IMR-90 (cell line): ENCODE data around the gene B4GALT5. TPM values are rescaled to one million over a fixed set of nuclear protein-coding genes. Genes with fewer than 3 reads are reported as not detected.

Experiments used
- ATAC-seq: fragments of 200-7000 bp; cut with Tn5 transposase; 2 replicates; pipeline ENCODE4 v1.9.1; 2020; ENCODE audit warnings: low read depth, mild to moderate bottlenecking, moderate library complexity
- BruUV-seq: library from RNA; stranded (reverse); fragments of 400-500 nt; replicated peaks from 2 replicates; lab custom pipeline; 2021; lab: Mats Ljungman, UMichigan
- CTCF ChIA-PET: fragments of 300-600 bp; formaldehyde crosslinking; extraction: SDS; loops from one replicate; lab custom pipeline; 2021; ENCODE audit warnings: antibody characterized with exemption; lab: Yijun Ruan, JAX
- POLR2A ChIA-PET: fragments of 300-600 bp; sonication (Branson Sonifier 250); formaldehyde crosslinking; loops from one replicate; lab custom pipeline; 2022; ENCODE audit warnings: antibody characterized with exemption; ENCODE audit not compliant: unreplicated experiment; lab: Charles Lee
- DNase-seq: peaks from one replicate; pipeline ENCODE4 v3.0.0; 2013
- H2AFZ ChIP-seq: replicated peaks from 2 replicates; pipeline ENCODE3; 2013; ENCODE audit warnings: low read length, mild to moderate bottlenecking; ENCODE audit not compliant: poor library complexity
- H2AK5ac ChIP-seq: 2 replicates; pipeline ENCODE4 v1.6.1; 2013; ENCODE audit warnings: low read depth, low read length, inconsistent platforms
- H2AK9ac ChIP-seq: replicated peaks from 2 replicates; pipeline ENCODE3; 2013; ENCODE audit warnings: mild to moderate bottlenecking, low read depth, low read length, moderate library complexity; ENCODE audit not compliant: poor library complexity
- H2BK120ac ChIP-seq: 2 replicates; pipeline ENCODE4 v1.6.1; 2013; ENCODE audit warnings: low read depth, low read length, inconsistent platforms
- H2BK15ac ChIP-seq: 3 replicates; pipeline ENCODE4 v1.6.1; 2013; ENCODE audit warnings: low read depth, low read length, inconsistent platforms
- H2BK20ac ChIP-seq: 2 replicates; pipeline ENCODE4 v1.6.1; 2013; ENCODE audit warnings: low read depth, mild to moderate bottlenecking, inconsistent platforms, low read length, moderate library complexity
- H2BK5ac ChIP-seq: 2 replicates; pipeline ENCODE4 v1.6.1; 2013; ENCODE audit warnings: mild to moderate bottlenecking, low read depth, low read length, inconsistent platforms; ENCODE audit not compliant: poor library complexity, severe bottlenecking
- H3K14ac ChIP-seq: replicated peaks from 2 replicates; pipeline ENCODE4 v1.6.1; 2013; ENCODE audit warnings: low read depth, low read length, inconsistent platforms
- H3K18ac ChIP-seq: 2 replicates; pipeline ENCODE4 v1.6.1; 2013; ENCODE audit warnings: low read depth, low read length, control low read depth
- H3K23ac ChIP-seq: 2 replicates; pipeline ENCODE4 v1.6.1; 2013; ENCODE audit warnings: low read depth, low read length, inconsistent platforms
- H3K27ac ChIP-seq: 2 replicates; pipeline ENCODE4 v1.5.1; 2013; ENCODE audit warnings: mild to moderate bottlenecking, control low read depth, low read length; ENCODE audit not compliant: insufficient read depth
- H3K27me3 ChIP-seq: 2 replicates; pipeline ENCODE4 v1.6.1; 2013; ENCODE audit warnings: low read length; ENCODE audit not compliant: control insufficient read depth, insufficient read depth
- H3K36me3 ChIP-seq: 2 replicates; pipeline ENCODE4 v1.6.1; 2013; ENCODE audit warnings: low read length, mixed read lengths; ENCODE audit not compliant: control insufficient read depth, insufficient read depth
- H3K4ac ChIP-seq: 2 replicates; pipeline ENCODE4 v1.6.1; 2013; ENCODE audit warnings: low read depth, low read length, inconsistent platforms
- H3K4me1 ChIP-seq: 2 replicates; pipeline ENCODE4 v1.6.1; 2013; ENCODE audit warnings: low read length, mixed read lengths; ENCODE audit not compliant: control insufficient read depth, insufficient read depth
- H3K4me2 ChIP-seq: 2 replicates; pipeline ENCODE4 v1.6.1; 2013; ENCODE audit warnings: low read depth, mild to moderate bottlenecking, control low read depth, low read length, moderate library complexity
- H3K4me3 ChIP-seq: 2 replicates; pipeline ENCODE4 v1.5.1; 2013; ENCODE audit warnings: low read depth, mild to moderate bottlenecking, control low read depth, low read length, moderate library complexity; ENCODE audit not compliant: insufficient read depth
- H3K56ac ChIP-seq: 2 replicates; pipeline ENCODE4 v1.6.1; 2013; ENCODE audit warnings: low read length, inconsistent platforms; ENCODE audit not compliant: insufficient read depth; ENCODE audit errors: extremely low read depth
- H3K79me1 ChIP-seq, 2 experiments: 2 replicates each; pipeline ENCODE4 v1.6.1; 2013; ENCODE audit warnings: low read length in 2 of 2, inconsistent platforms in 1 of 2, low read depth in 1 of 2
- H3K9ac ChIP-seq: 2 replicates; pipeline ENCODE4 v1.6.1; 2013; ENCODE audit warnings: low read depth, low read length, control low read depth
- H3K9me1 ChIP-seq: 2 replicates; pipeline ENCODE4 v1.6.1; 2013; ENCODE audit warnings: low read length, inconsistent platforms; ENCODE audit not compliant: insufficient read depth
- H3K9me3 ChIP-seq: 2 replicates; pipeline ENCODE4 v1.6.1; 2013; ENCODE audit warnings: low read length; ENCODE audit not compliant: control insufficient read depth, insufficient read depth
- H4K20me1 ChIP-seq: 2 replicates; pipeline ENCODE4 v1.6.1; 2013; ENCODE audit warnings: low read length, inconsistent platforms; ENCODE audit not compliant: insufficient read depth
- H4K5ac ChIP-seq: 2 replicates; pipeline ENCODE4 v1.6.1; 2013; ENCODE audit warnings: mild to moderate bottlenecking, low read depth, low read length, control low read depth
- H4K8ac ChIP-seq, 2 experiments: 2 replicates each; pipeline ENCODE4 v1.6.1; 2013; ENCODE audit warnings: low read depth in 2 of 2, low read length in 2 of 2, control low read depth in 1 of 2, inconsistent platforms in 1 of 2
- H4K91ac ChIP-seq: 2 replicates; pipeline ENCODE4 v1.6.1; 2013; ENCODE audit warnings: low read depth, low read length, inconsistent platforms; ENCODE audit not compliant: insufficient read depth
- BHLHE40 ChIP-seq: fragments of 150-350 bp; IDR thresholded peaks from 2 replicates; pipeline ENCODE4 v1.6.1; 2016; ENCODE audit warnings: mild to moderate bottlenecking, low read depth, low read length
- CHD1 ChIP-seq: IDR thresholded peaks from 2 replicates; pipeline ENCODE4 v1.6.1; 2012; ENCODE audit warnings: low read depth, low read length, improper control_type of control experiment
- FOS ChIP-seq: fragments of 150-350 bp; IDR thresholded peaks from 2 replicates; pipeline ENCODE4 v1.6.1; 2016; ENCODE audit warnings: low read depth, low read length
- MAFK ChIP-seq: IDR thresholded peaks from 2 replicates; pipeline ENCODE4 v1.6.1; 2012; ENCODE audit warnings: low read depth, low read length, improper control_type of control experiment
- MAZ ChIP-seq: IDR thresholded peaks from 2 replicates; pipeline ENCODE4 v1.6.1; 2012; ENCODE audit warnings: low read depth, mild to moderate bottlenecking, low read length, improper control_type of control experiment, moderate library complexity, borderline replicate concordance
- MXI1 ChIP-seq: IDR thresholded peaks from 2 replicates; pipeline ENCODE4 v1.6.1; 2012; ENCODE audit warnings: low read depth, mild to moderate bottlenecking, low read length, moderate library complexity, borderline replicate concordance
- POLR2A ChIP-seq: IDR thresholded peaks from 2 replicates; pipeline ENCODE4 v1.6.1; 2012; ENCODE audit warnings: mild to moderate bottlenecking, low read depth, low read length
- RAD21 ChIP-seq: IDR thresholded peaks from 2 replicates; pipeline ENCODE4 v1.6.1; 2012; ENCODE audit warnings: low read length, improper control_type of control experiment
- RCOR1 ChIP-seq: IDR thresholded peaks from 2 replicates; pipeline ENCODE4 v1.6.1; 2012; ENCODE audit warnings: mild to moderate bottlenecking, low read length, improper control_type of control experiment; ENCODE audit not compliant: insufficient replicate concordance
- RFX5 ChIP-seq: IDR thresholded peaks from 2 replicates; pipeline ENCODE4 v1.8.0; 2012; ENCODE audit warnings: low read depth, mild to moderate bottlenecking, low read length, moderate library complexity
- SMC3 ChIP-seq: fragments of 150-350 bp; IDR thresholded peaks from 2 replicates; pipeline ENCODE4 v1.6.1; 2016; ENCODE audit warnings: low read depth, mild to moderate bottlenecking, antibody characterized with exemption, low read length, moderate library complexity
- WGBS, 2 experiments: methylation state at CpG; one replicate each; pipeline versions ENCODE4 v1.1.5 to v1.1.7; 2013; ENCODE audit warnings: missing lambda C conversion rate in 2 of 2; ENCODE audit not compliant: insufficient read length in 1 of 2; ENCODE audit errors: extremely low coverage in 2 of 2; 5-methylcytosine and 5-hydroxymethylcytosine counted together
- dilution Hi-C: fragments of 300-500 bp; cut with HindIII; formaldehyde crosslinking; loops from one replicate; pipeline ENCODE4 v1.14.3; 2018; ENCODE audit warnings: low sequenced_read_pairs; ENCODE audit not compliant: unreplicated experiment
- in situ Hi-C: fragments of 300-500 bp; cut with MboI; formaldehyde crosslinking; loops from 3 replicates; pipeline ENCODE4 v1.14.3; 2019; ENCODE audit warnings: low sequenced_read_pairs, inconsistent platforms, mixed read lengths
- intact Hi-C: fragments of 100-400 bp; cut with micrococcal nuclease; formaldehyde crosslinking; loops from 2 replicates; pipeline ENCODE4 v1.10.0; 2022
- polyA plus RNA-seq, 3 experiments: library from polyadenylated mRNA; depleted of rRNA; stranded (reverse); fragments of >200 nt; gene quantifications; 2 replicates each; pipeline ENCODE4 v1.2.3, GENCODE V29; 2012; ENCODE audit warnings: low replicate concordance in 1 of 3
- total RNA-seq: library from RNA; depleted of rRNA; stranded (reverse); fragments of >200 nt; gene quantifications from 2 replicates; pipeline ENCODE4 v1.2.3, GENCODE V29; 2012
- TF ChIP-seq, protein P1 (sequence below): fragments of 150-350 bp; IDR thresholded peaks from 2 replicates; pipeline ENCODE4 v1.6.1; 2016; ENCODE audit warnings: low read depth, mild to moderate bottlenecking, low read length, moderate library complexity, borderline replicate concordance
- TF ChIP-seq, protein P2 (sequence below): fragments of 150-350 bp; IDR thresholded peaks from 2 replicates; pipeline ENCODE4 v1.6.1; 2017; ENCODE audit warnings: mild to moderate bottlenecking, antibody characterized with exemption, low read length, low read depth

B4GALT5 gene
- total and polyA plus RNA-seq, 2 of the 4 experiments (the other 2 are of a cell fraction) = 11.3 to 20.4 TPM

DNA sequence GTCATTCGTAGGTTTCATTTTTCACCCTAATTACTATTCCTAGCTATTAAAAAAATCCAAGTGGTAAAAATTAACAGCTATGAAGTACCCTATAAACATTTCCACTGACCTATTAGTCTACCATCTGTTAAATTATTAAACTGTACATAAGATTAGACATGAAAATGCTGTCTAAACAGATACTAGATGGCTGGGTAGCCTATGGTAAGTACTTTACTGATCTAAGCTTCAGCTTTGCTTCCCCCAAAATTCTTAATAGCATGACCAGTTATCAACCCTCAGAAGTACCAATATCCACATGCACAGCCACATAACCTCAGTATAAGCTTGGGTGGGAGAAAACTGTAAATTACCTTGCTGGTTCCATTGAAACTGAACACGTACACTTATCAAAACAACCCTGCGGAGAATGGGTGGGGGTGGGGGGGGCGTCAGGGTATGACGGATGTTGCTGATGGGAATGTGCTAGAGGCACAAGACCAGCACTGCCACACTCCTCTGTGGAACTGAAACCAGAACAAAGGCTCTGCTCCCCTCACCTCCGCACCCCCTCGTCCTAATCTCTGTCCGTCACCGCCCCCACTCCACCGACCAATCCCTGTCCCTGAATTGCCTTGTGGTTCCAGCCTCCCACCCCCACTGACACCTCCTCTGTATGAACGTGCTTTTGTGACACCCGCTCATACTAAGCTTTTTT is 45.3 kb downstream of the B4GALT5 start:
- H3K9me3 ChIP-seq = no peaks in the 10 kb centered on the region
- peaks cover 75% of the 10 kb centered on the region for H4K20me1 ChIP-seq
- H3K79me1 ChIP-seq = peaks cover 35 to 69% of the 10 kb centered on the region in 2 experiments
- H3K9me1 ChIP-seq = peaks cover 4% of the 10 kb centered on the region; the same call in 1 of the 2 replicates
- H3K27me3 ChIP-seq = no peaks in the 10 kb centered on the region
- no peak overlapping the region for H4K5ac ChIP-seq
- H3K36me3 ChIP-seq = no peaks in the 10 kb centered on the region
- H4K8ac ChIP-seq = no peak overlapping the region
- H2BK15ac ChIP-seq = no peak overlapping the region
- no peak overlapping the region for H3K23ac ChIP-seq
- ChIA-PET POLR2A (no interaction called here), CTCF (interaction anchor here (1.3 kb wide), 1 partner anchor 7 kb away, joined by 4 read pairs; no protein-coding TSS in a partner anchor)
- no peak overlapping the region for H2BK120ac ChIP-seq
- H3K4me1 ChIP-seq = no peaks in the 10 kb centered on the region
- H2AK5ac ChIP-seq = no peak overlapping the region; the same call in 1 of the 2 replicates
- no peak overlapping the region for H4K91ac ChIP-seq
- H3K4me2 ChIP-seq = no peak overlapping the region
- WGBS, 2 experiments = 78% methylated on average over 6 of the region's 12 CpGs; no CpG with 5 or more reads in 1 of the 2 experiments
- no peak overlapping the region for H3K18ac ChIP-seq
- intact Hi-C loops (no loop called here), in situ Hi-C loops (no loop called here), dilution Hi-C loops (no loop called here)
- no peak overlapping the region for H3K14ac ChIP-seq
- no peak overlapping the region for H2BK20ac ChIP-seq
- BruUV-seq = no TSS peak
- TF ChIP-seq SMC3 (no peak), MXI1 (no peak), CHD1 (no peak), RCOR1 (no peak), RAD21 (no peak), POLR2A (no peak), MAZ (no peak), RFX5 (no peak), MAFK (no peak), BHLHE40 (no peak), FOS (no peak)
- TF ChIP-seq, protein P1, sequence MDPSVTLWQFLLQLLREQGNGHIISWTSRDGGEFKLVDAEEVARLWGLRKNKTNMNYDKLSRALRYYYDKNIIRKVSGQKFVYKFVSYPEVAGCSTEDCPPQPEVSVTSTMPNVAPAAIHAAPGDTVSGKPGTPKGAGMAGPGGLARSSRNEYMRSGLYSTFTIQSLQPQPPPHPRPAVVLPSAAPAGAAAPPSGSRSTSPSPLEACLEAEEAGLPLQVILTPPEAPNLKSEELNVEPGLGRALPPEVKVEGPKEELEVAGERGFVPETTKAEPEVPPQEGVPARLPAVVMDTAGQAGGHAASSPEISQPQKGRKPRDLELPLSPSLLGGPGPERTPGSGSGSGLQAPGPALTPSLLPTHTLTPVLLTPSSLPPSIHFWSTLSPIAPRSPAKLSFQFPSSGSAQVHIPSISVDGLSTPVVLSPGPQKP = no peak
- TF ChIP-seq, protein P2, sequence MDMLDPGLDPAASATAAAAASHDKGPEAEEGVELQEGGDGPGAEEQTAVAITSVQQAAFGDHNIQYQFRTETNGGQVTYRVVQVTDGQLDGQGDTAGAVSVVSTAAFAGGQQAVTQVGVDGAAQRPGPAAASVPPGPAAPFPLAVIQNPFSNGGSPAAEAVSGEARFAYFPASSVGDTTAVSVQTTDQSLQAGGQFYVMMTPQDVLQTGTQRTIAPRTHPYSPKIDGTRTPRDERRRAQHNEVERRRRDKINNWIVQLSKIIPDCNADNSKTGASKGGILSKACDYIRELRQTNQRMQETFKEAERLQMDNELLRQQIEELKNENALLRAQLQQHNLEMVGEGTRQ = no peak
- no peak for ATAC-seq
- H3K4ac ChIP-seq = no peak overlapping the region
- H2BK5ac ChIP-seq = no peak overlapping the region
- H2AK9ac ChIP-seq = no peak overlapping the region
- no peak overlapping the region for H2AFZ ChIP-seq
- H3K4me3 ChIP-seq = no peak overlapping the region
- H3K56ac ChIP-seq = no peak overlapping the region
- no peak overlapping the region for H3K27ac ChIP-seq
- H3K9ac ChIP-seq = no peak overlapping the region
- DNase-seq = no peak
